H1 (cell line): ENCODE results near the gene LSM7. TPM values are rescaled to one million over a fixed set of nuclear protein-coding genes. Genes with fewer than 3 reads are reported as not detected.
A peak's percentile ranks its signal among the peaks of the same experiment; 100 is the strongest.

ENCODE experiments used
- CTCF ChIA-PET: fragments of 300-600 bp; sonication (Branson Sonifier 250); formaldehyde crosslinking; loops from one replicate; lab custom pipeline; 2021; ENCODE audit not compliant: partially characterized antibody; lab: Charles Lee
- POLR2A ChIA-PET: fragments of 300-600 bp; sonication (Branson Sonifier 250); formaldehyde crosslinking; loops from one replicate; lab custom pipeline; 2021; ENCODE audit warnings: inconsistent platforms; ENCODE audit not compliant: partially characterized antibody; lab: Charles Lee
- DNase-seq, 2 experiments: peaks; one replicate each; pipeline versions ENCODE4 v3.0.0 to v3.0.0-alpha.2; 2010 to 2022; ENCODE audit warnings: low spot score in 2 of 2, low read depth in 1 of 2, mixed read lengths in 1 of 2
- FAIRE-seq: peaks from 2 replicates; lab custom pipeline; 2011; peaks lifted over from hg19 to GRCh38; lab: Jason Lieb, UNC
- H2AFZ ChIP-seq: 2 replicates; pipeline ENCODE4 v1.8.1; 2012; ENCODE audit warnings: low read length, inconsistent platforms
- H2AK5ac ChIP-seq: 2 replicates; pipeline ENCODE4 v1.6.1; 2013; ENCODE audit warnings: low read depth, low read length
- H2BK120ac ChIP-seq: replicated peaks from 2 replicates; pipeline ENCODE3; 2013; ENCODE audit warnings: low read depth, low read length, inconsistent platforms
- H2BK12ac ChIP-seq: 2 replicates; pipeline ENCODE4 v1.6.1; 2013; ENCODE audit warnings: low read depth, low read length
- H2BK15ac ChIP-seq: 2 replicates; pipeline ENCODE4 v1.6.1; 2013; ENCODE audit warnings: low read length
- H2BK20ac ChIP-seq: 2 replicates; pipeline ENCODE4 v1.6.1; 2013; ENCODE audit warnings: low read length
- H2BK5ac ChIP-seq: 2 replicates; pipeline ENCODE4 v1.6.1; 2013; ENCODE audit warnings: low read depth, low read length
- H3K14ac ChIP-seq: 2 replicates; pipeline ENCODE4 v1.6.1; 2013; ENCODE audit warnings: inconsistent platforms; ENCODE audit not compliant: insufficient read length
- H3K18ac ChIP-seq: 2 replicates; pipeline ENCODE4 v1.6.1; 2013; ENCODE audit warnings: low read length; ENCODE audit errors: extremely low read depth
- H3K23ac ChIP-seq: 2 replicates; pipeline ENCODE4 v1.6.1; 2013; ENCODE audit warnings: inconsistent platforms; ENCODE audit not compliant: insufficient read length
- H3K23me2 ChIP-seq: 2 replicates; pipeline ENCODE4 v1.6.1; 2013; ENCODE audit warnings: low read depth, low read length
- H3K27ac ChIP-seq: 2 replicates; pipeline ENCODE4 v1.6.1; 2011; ENCODE audit warnings: low read depth, low read length, inconsistent platforms
- H3K27me3 ChIP-seq, 4 experiments: replicated peaks in 1 of 4; 1 replicate in 1 of 4; 2 replicates in 3 of 4; pipeline versions ENCODE4 v1.6.1 to v1.8.1; 2011 to 2013; ENCODE audit warnings: low read length in 3 of 4, mild to moderate bottlenecking in 3 of 4, inconsistent platforms in 2 of 4, mixed read lengths in 2 of 4, moderate library complexity in 1 of 4; ENCODE audit not compliant: control insufficient read depth in 3 of 4, insufficient read depth in 3 of 4; ENCODE audit errors: extremely low read depth in 1 of 4
- H3K36me3 ChIP-seq, 4 experiments: 2 replicates each; pipeline versions ENCODE4 v1.6.1 to v1.8.1; 2011 to 2013; ENCODE audit warnings: mild to moderate bottlenecking in 4 of 4, low read length in 3 of 4, moderate library complexity in 2 of 4, control low read depth in 1 of 4, inconsistent platforms in 1 of 4; ENCODE audit not compliant: insufficient read depth in 4 of 4, control insufficient read depth in 2 of 4
- H3K4ac ChIP-seq: replicated peaks from 2 replicates; pipeline ENCODE3; 2013; ENCODE audit warnings: low read length, low read depth, mixed read lengths, inconsistent platforms; ENCODE audit not compliant: insufficient read length
- H3K4me1 ChIP-seq, 4 experiments: replicated peaks in 1 of 4; 1 replicate in 1 of 4; 2 replicates in 3 of 4; pipeline versions ENCODE4 v1.6.1 to v1.8.1; 2011 to 2013; ENCODE audit warnings: low read length in 3 of 4, inconsistent platforms in 2 of 4, mixed read lengths in 1 of 4; ENCODE audit not compliant: insufficient read depth in 4 of 4, control insufficient read depth in 3 of 4
- H3K4me2 ChIP-seq, 2 experiments: 2 replicates each; pipeline versions ENCODE4 v1.6.1 to v1.8.1; 2011 to 2013; ENCODE audit warnings: low read depth in 2 of 2, low read length in 2 of 2, control low read depth in 1 of 2, inconsistent platforms in 1 of 2, mild to moderate bottlenecking in 1 of 2; ENCODE audit not compliant: insufficient read depth in 1 of 2
- H3K4me3 ChIP-seq, 4 experiments: fragments of 200-600, 300-600 bp in 1 of 4; sonication (generic), shearing (Covaris generic), sonication (Bioruptor Twin) in 1 of 4; 2 replicates each; pipeline versions ENCODE4 v1.5.1 to v1.8.1; 2011 to 2016; ENCODE audit warnings: low read length in 4 of 4, low read depth in 3 of 4, control low read depth in 2 of 4, inconsistent platforms in 2 of 4, mild to moderate bottlenecking in 2 of 4, mixed read lengths in 1 of 4, moderate library complexity in 1 of 4; ENCODE audit not compliant: insufficient read depth in 2 of 4; ENCODE audit errors: extremely low read depth in 1 of 4
- H3K56ac ChIP-seq: replicated peaks from 2 replicates; pipeline ENCODE3; 2013; ENCODE audit warnings: low read depth, mild to moderate bottlenecking, mixed read lengths, low read length, inconsistent platforms; ENCODE audit not compliant: insufficient read length
- H3K79me1 ChIP-seq: 2 replicates; pipeline ENCODE4 v1.6.1; 2013; ENCODE audit warnings: low read depth, low read length, control low read depth
- H3K79me2 ChIP-seq, 2 experiments: 2 replicates each; pipeline versions ENCODE4 v1.6.1 to v1.8.1; 2012 to 2013; ENCODE audit warnings: low read length in 2 of 2, mild to moderate bottlenecking in 2 of 2, inconsistent platforms in 1 of 2; ENCODE audit not compliant: insufficient read depth in 2 of 2, control insufficient read depth in 1 of 2
- H3K9ac ChIP-seq, 4 experiments: replicated peaks in 1 of 4; 1 replicate in 1 of 4; 2 replicates in 3 of 4; pipeline versions ENCODE4 v1.6.1 to v1.8.1; 2011 to 2013; ENCODE audit warnings: low read depth in 3 of 4, low read length in 3 of 4, control low read depth in 2 of 4, mild to moderate bottlenecking in 2 of 4, moderate library complexity in 2 of 4, inconsistent platforms in 1 of 4; ENCODE audit errors: extremely low read depth in 1 of 4
- H3K9me3 ChIP-seq, 2 experiments: 2 replicates each; pipeline versions ENCODE4 v1.6.1 to v1.8.1; 2012 to 2013; ENCODE audit warnings: mild to moderate bottlenecking in 2 of 2, moderate library complexity in 2 of 2, control low read depth in 1 of 2, inconsistent platforms in 1 of 2, low read depth in 1 of 2, low read length in 1 of 2, mixed read lengths in 1 of 2; ENCODE audit not compliant: insufficient read depth in 2 of 2
- H4K20me1 ChIP-seq, 2 experiments: replicated peaks in 1 of 2; 2 replicates each; pipeline versions ENCODE3 to v1.8.1; 2011 to 2013; ENCODE audit warnings: inconsistent platforms in 2 of 2, low read length in 2 of 2, mild to moderate bottlenecking in 1 of 2; ENCODE audit not compliant: insufficient read depth in 2 of 2, control insufficient read depth in 1 of 2
- H4K5ac ChIP-seq: 2 replicates; pipeline ENCODE4 v1.6.1; 2013; ENCODE audit warnings: low read length, low read depth, mixed read lengths, inconsistent platforms; ENCODE audit not compliant: insufficient read length
- H4K8ac ChIP-seq: 2 replicates; pipeline ENCODE4 v1.8.0; 2013; ENCODE audit warnings: mild to moderate bottlenecking, moderate library complexity, low read length, inconsistent platforms; ENCODE audit not compliant: insufficient read depth; ENCODE audit errors: extremely low read depth
- H4K91ac ChIP-seq: replicated peaks from 2 replicates; pipeline ENCODE3; 2013; ENCODE audit warnings: low read length, mixed read lengths, inconsistent platforms; ENCODE audit not compliant: insufficient read length
- BACH1 ChIP-seq: IDR thresholded peaks from 2 replicates; pipeline ENCODE4 v1.6.1; 2012; ENCODE audit warnings: low read length, improper control_type of control experiment
- HDAC2 ChIP-seq, 2 experiments: fragments of 300-600 bp in 1 of 2; sonication (generic) in 1 of 2; IDR thresholded peaks; 2 replicates each; pipeline ENCODE4 v1.6.1; 2011 to 2012; ENCODE audit warnings: low read depth in 2 of 2, low read length in 2 of 2, mild to moderate bottlenecking in 2 of 2, moderate library complexity in 2 of 2, borderline replicate concordance in 1 of 2, inconsistent platforms in 1 of 2
- NANOG ChIP-seq: IDR thresholded peaks from 2 replicates; pipeline ENCODE4 v1.6.1; 2011; ENCODE audit warnings: low read length, low read depth, mild to moderate bottlenecking, inconsistent platforms; ENCODE audit not compliant: insufficient read depth, poor library complexity, severe bottlenecking
- PHF8 ChIP-seq: fragments of 200-600 bp; sonication (generic); conservative IDR thresholded peaks from 2 replicates; pipeline ENCODE4 v1.7.1; 2012; ENCODE audit warnings: low read depth, mild to moderate bottlenecking, inconsistent platforms, low read length, moderate library complexity
- POLR2A ChIP-seq, 2 experiments: IDR thresholded peaks; 1 replicate in 1 of 2; 2 replicates in 1 of 2; pipeline ENCODE4 v1.6.1; 2011; ENCODE audit warnings: low read depth in 2 of 2, low read length in 2 of 2, mild to moderate bottlenecking in 2 of 2; ENCODE audit errors: control extremely low read depth in 1 of 2
- RAD21 ChIP-seq, 2 experiments: IDR thresholded peaks in 1 of 2; conservative IDR thresholded peaks in 1 of 2; 2 replicates each; pipeline ENCODE4 v1.6.1; 2011; ENCODE audit warnings: low read depth in 2 of 2, low read length in 2 of 2, improper control_type of control experiment in 1 of 2, inconsistent platforms in 1 of 2, mild to moderate bottlenecking in 1 of 2, moderate library complexity in 1 of 2
- SIN3A ChIP-seq, 2 experiments: IDR thresholded peaks in 1 of 2; conservative IDR thresholded peaks in 1 of 2; 2 replicates each; pipeline ENCODE4 v1.6.1; 2011 to 2012; ENCODE audit warnings: low read length in 2 of 2, improper control_type of control experiment in 1 of 2, low read depth in 1 of 2, mild to moderate bottlenecking in 1 of 2
- WGBS, 2 experiments: shearing (Covaris generic) in 1 of 2; methylation state at CpG; one replicate each; pipeline versions ENCODE4 v1.1.6 to v1.1.7; 2013 to 2015; ENCODE audit warnings: low lambda C conversion rate in 2 of 2, mixed read lengths in 2 of 2, inconsistent platforms in 1 of 2, low coverage in 1 of 2, missing lambda C conversion rate in 1 of 2; ENCODE audit not compliant: insufficient replicate concordance in 2 of 2, insufficient coverage in 1 of 2, insufficient read length in 1 of 2; ENCODE audit errors: extremely low coverage in 1 of 2, missing lambda C conversion rate in 1 of 2; 5-methylcytosine and 5-hydroxymethylcytosine counted together
- polyA plus RNA-seq, 7 experiments: library from polyadenylated mRNA; depleted of rRNA in 3 of 7; stranded (reverse) in 5 of 7; unstranded in 2 of 7; fragments of >200 nt in 5 of 7; fragments of 200-250 nt in 2 of 7; gene quantifications; 1 replicate in 5 of 7; 2 replicates in 1 of 7; 4 replicates in 1 of 7; pipeline versions ENCODE4 v1.2.1 to v1.2.3, GENCODE V29; 2011 to 2013; ENCODE audit warnings: missing spikeins in 2 of 7, mixed read lengths in 2 of 7
- total RNA-seq: library from RNA; stranded (reverse); fragmentation: NEBNext Ultra II Directional; extraction: Animal tissue kit (Norgen Biotek cat#: 25700); gene quantifications from 2 replicates; pipeline ENCODE4 v1.2.1, GENCODE V29; 2021
- TF ChIP-seq, protein P1 (sequence below): IDR thresholded peaks from 2 replicates; pipeline ENCODE4 v1.6.1; 2011; ENCODE audit warnings: low read depth, mild to moderate bottlenecking, low read length; ENCODE audit not compliant: insufficient read depth
- TF ChIP-seq, protein P2 (sequence below), 3 experiments: IDR thresholded peaks; 1 replicate in 2 of 3; 2 replicates in 1 of 3; pipeline versions ENCODE4 v1.5.1 to v1.6.1; 2011; ENCODE audit warnings: low read length in 3 of 3, mild to moderate bottlenecking in 3 of 3, inconsistent platforms in 2 of 3, low read depth in 1 of 3, moderate library complexity in 1 of 3; ENCODE audit not compliant: insufficient read depth in 1 of 3; ENCODE audit errors: control extremely low read depth in 1 of 3

Gene LSM7
- total and polyA plus RNA-seq, 2 of the 8 experiments (the other 6 are each of a cell fraction or from before 2014, with no cell fraction given), result 228 to 1,335 TPM

- ChIA-PET POLR2A (interaction anchor here (1.0 to 1.2 kb wide), 3 partner anchors 11 to 53 kb away, joined by 3 to 5 read pairs (median 3); no protein-coding TSS in a partner anchor), CTCF (interaction anchor here (0.9 to 1.8 kb wide), 5 partner anchors 9 to 71 kb away, joined by 3 read pairs; no protein-coding TSS in a partner anchor)
- no peaks in the 10 kb centered on the region for H3K79me2 ChIP-seq
- TF ChIP-seq, protein P1, sequence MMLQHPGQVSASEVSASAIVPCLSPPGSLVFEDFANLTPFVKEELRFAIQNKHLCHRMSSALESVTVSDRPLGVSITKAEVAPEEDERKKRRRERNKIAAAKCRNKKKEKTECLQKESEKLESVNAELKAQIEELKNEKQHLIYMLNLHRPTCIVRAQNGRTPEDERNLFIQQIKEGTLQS, result no peak
- TF ChIP-seq HDAC2 (IDR thresholded peaks at IDR 0.05; ENCODE audit: borderline replicate concordance in 1 of 2, low read depth in 2 of 2, low read length in 2 of 2), result no peak
- no peak for TF ChIP-seq SIN3A (conservative IDR thresholded peaks at IDR 0.05 in 1 of 2, IDR thresholded peaks at IDR 0.05 in 1 of 2; ENCODE audit: low read depth in 1 of 2, low read length in 2 of 2)
- no peak for TF ChIP-seq POLR2A (IDR thresholded peaks at IDR 0.05; ENCODE audit: control extremely low read depth in 1 of 2, low read depth in 2 of 2, low read length in 2 of 2)
- no peak for TF ChIP-seq BACH1
- TF ChIP-seq, protein P2, sequence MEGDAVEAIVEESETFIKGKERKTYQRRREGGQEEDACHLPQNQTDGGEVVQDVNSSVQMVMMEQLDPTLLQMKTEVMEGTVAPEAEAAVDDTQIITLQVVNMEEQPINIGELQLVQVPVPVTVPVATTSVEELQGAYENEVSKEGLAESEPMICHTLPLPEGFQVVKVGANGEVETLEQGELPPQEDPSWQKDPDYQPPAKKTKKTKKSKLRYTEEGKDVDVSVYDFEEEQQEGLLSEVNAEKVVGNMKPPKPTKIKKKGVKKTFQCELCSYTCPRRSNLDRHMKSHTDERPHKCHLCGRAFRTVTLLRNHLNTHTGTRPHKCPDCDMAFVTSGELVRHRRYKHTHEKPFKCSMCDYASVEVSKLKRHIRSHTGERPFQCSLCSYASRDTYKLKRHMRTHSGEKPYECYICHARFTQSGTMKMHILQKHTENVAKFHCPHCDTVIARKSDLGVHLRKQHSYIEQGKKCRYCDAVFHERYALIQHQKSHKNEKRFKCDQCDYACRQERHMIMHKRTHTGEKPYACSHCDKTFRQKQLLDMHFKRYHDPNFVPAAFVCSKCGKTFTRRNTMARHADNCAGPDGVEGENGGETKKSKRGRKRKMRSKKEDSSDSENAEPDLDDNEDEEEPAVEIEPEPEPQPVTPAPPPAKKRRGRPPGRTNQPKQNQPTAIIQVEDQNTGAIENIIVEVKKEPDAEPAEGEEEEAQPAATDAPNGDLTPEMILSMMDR (IDR thresholded peaks at IDR 0.05; ENCODE audit: control extremely low read depth in 1 of 3, insufficient read depth in 1 of 3, low read depth in 1 of 3, low read length in 3 of 3), result no peak
- no peak for TF ChIP-seq RAD21 (IDR thresholded peaks at IDR 0.05 in 1 of 2, conservative IDR thresholded peaks at IDR 0.05 in 1 of 2; ENCODE audit: low read depth in 2 of 2, low read length in 2 of 2)
- no peak for TF ChIP-seq NANOG
- TF ChIP-seq PHF8, result no peak
These were observed 34.5 kb upstream of the LSM7 start for GRCh38 chr19:2362970-2363300.

More at GRCh38 chr19:2362970-2363300, 34.5 kb upstream of the LSM7 start:
- Histone ChIP-seq H3K9me3 (no peaks in the 10 kb centered on the region), H3K27ac (no peak overlapping the region), H2BK120ac (no peak overlapping the region), H3K4me3 (no peak overlapping the region), H2BK5ac (no peak overlapping the region), H3K79me1 (no peaks in the 10 kb centered on the region), H2AK5ac (peak overlapping the region; percentile 83; the same call in 1 of the 2 replicates), H2AFZ (no peak overlapping the region), H4K20me1 (peaks cover 0 to 7% of the 10 kb centered on the region in 2 experiments), H3K56ac (peak overlapping the region; percentile 95), H3K23me2 (peaks cover 14% of the 10 kb centered on the region), H2BK12ac (0 out of 2 replicates have a peak overlapping the region, but pooled peaks have one; percentile 19), H3K23ac (no peak overlapping the region), H3K14ac (no peak overlapping the region), H3K9ac (no peak overlapping the region), H3K4ac (no peak overlapping the region), H3K18ac (no peak overlapping the region; the same call in 1 of the 2 replicates), H4K5ac (no peak overlapping the region), H3K4me1 (peaks cover 0 to 4% (median 0%) of the 10 kb centered on the region in 4 experiments; a peak in 1 of 7 replicates), H4K91ac (no peak overlapping the region), H2BK20ac (no peak overlapping the region), H3K27me3 (peaks cover 0 to 8% (median 3%) of the 10 kb centered on the region in 4 experiments; a peak in 5 of 7 replicates), H3K4me2 (no peak overlapping the region; a peak in 1 of 4 replicates), H3K36me3 (no peaks in the 10 kb centered on the region), H2BK15ac (peak overlapping the region; percentile 83; the same call in 1 of the 2 replicates), H4K8ac (no peak overlapping the region)
- WGBS, 2 experiments, result 91% methylated on average over 15 of the region's 15 CpGs; no CpG with 5 or more reads in 1 of the 2 experiments
- no peak for DNase-seq
- FAIRE-seq, result no peak
